IMR-90 (cell line): ENCODE results near the gene ANKS4B. TPM values are rescaled to one million over a fixed set of nuclear protein-coding genes. Genes with fewer than 3 reads are reported as not detected.

Source experiments
- ATAC-seq: fragments of 200-7000 bp; cut with Tn5 transposase; 2 replicates; pipeline ENCODE4 v1.9.1; 2020; ENCODE audit warnings: low read depth, mild to moderate bottlenecking, moderate library complexity
- BruUV-seq: library from RNA; stranded (reverse); fragments of 400-500 nt; replicated peaks from 2 replicates; lab custom pipeline; 2021; lab: Mats Ljungman, UMichigan
- CTCF ChIA-PET: fragments of 300-600 bp; formaldehyde crosslinking; extraction: SDS; loops from one replicate; lab custom pipeline; 2021; ENCODE audit warnings: antibody characterized with exemption; lab: Yijun Ruan, JAX
- POLR2A ChIA-PET: fragments of 300-600 bp; sonication (Branson Sonifier 250); formaldehyde crosslinking; loops from one replicate; lab custom pipeline; 2022; ENCODE audit warnings: antibody characterized with exemption; ENCODE audit not compliant: unreplicated experiment; lab: Charles Lee
- DNase-seq: peaks from one replicate; pipeline ENCODE4 v3.0.0; 2013
- H2AFZ ChIP-seq: replicated peaks from 2 replicates; pipeline ENCODE3; 2013; ENCODE audit warnings: low read length, mild to moderate bottlenecking; ENCODE audit not compliant: poor library complexity
- H2AK5ac ChIP-seq: 2 replicates; pipeline ENCODE4 v1.6.1; 2013; ENCODE audit warnings: low read depth, low read length, inconsistent platforms
- H2AK9ac ChIP-seq: replicated peaks from 2 replicates; pipeline ENCODE3; 2013; ENCODE audit warnings: mild to moderate bottlenecking, low read depth, low read length, moderate library complexity; ENCODE audit not compliant: poor library complexity
- H2BK120ac ChIP-seq: 2 replicates; pipeline ENCODE4 v1.6.1; 2013; ENCODE audit warnings: low read depth, low read length, inconsistent platforms
- H2BK15ac ChIP-seq: 3 replicates; pipeline ENCODE4 v1.6.1; 2013; ENCODE audit warnings: low read depth, low read length, inconsistent platforms
- H2BK20ac ChIP-seq: 2 replicates; pipeline ENCODE4 v1.6.1; 2013; ENCODE audit warnings: low read depth, mild to moderate bottlenecking, inconsistent platforms, low read length, moderate library complexity
- H2BK5ac ChIP-seq: 2 replicates; pipeline ENCODE4 v1.6.1; 2013; ENCODE audit warnings: mild to moderate bottlenecking, low read depth, low read length, inconsistent platforms; ENCODE audit not compliant: poor library complexity, severe bottlenecking
- H3K14ac ChIP-seq: replicated peaks from 2 replicates; pipeline ENCODE4 v1.6.1; 2013; ENCODE audit warnings: low read depth, low read length, inconsistent platforms
- H3K18ac ChIP-seq: 2 replicates; pipeline ENCODE4 v1.6.1; 2013; ENCODE audit warnings: low read depth, low read length, control low read depth
- H3K23ac ChIP-seq: 2 replicates; pipeline ENCODE4 v1.6.1; 2013; ENCODE audit warnings: low read depth, low read length, inconsistent platforms
- H3K27ac ChIP-seq: 2 replicates; pipeline ENCODE4 v1.5.1; 2013; ENCODE audit warnings: mild to moderate bottlenecking, control low read depth, low read length; ENCODE audit not compliant: insufficient read depth
- H3K27me3 ChIP-seq: 2 replicates; pipeline ENCODE4 v1.6.1; 2013; ENCODE audit warnings: low read length; ENCODE audit not compliant: control insufficient read depth, insufficient read depth
- H3K36me3 ChIP-seq: 2 replicates; pipeline ENCODE4 v1.6.1; 2013; ENCODE audit warnings: low read length, mixed read lengths; ENCODE audit not compliant: control insufficient read depth, insufficient read depth
- H3K4ac ChIP-seq: 2 replicates; pipeline ENCODE4 v1.6.1; 2013; ENCODE audit warnings: low read depth, low read length, inconsistent platforms
- H3K4me1 ChIP-seq: 2 replicates; pipeline ENCODE4 v1.6.1; 2013; ENCODE audit warnings: low read length, mixed read lengths; ENCODE audit not compliant: control insufficient read depth, insufficient read depth
- H3K4me2 ChIP-seq: 2 replicates; pipeline ENCODE4 v1.6.1; 2013; ENCODE audit warnings: low read depth, mild to moderate bottlenecking, control low read depth, low read length, moderate library complexity
- H3K4me3 ChIP-seq: 2 replicates; pipeline ENCODE4 v1.5.1; 2013; ENCODE audit warnings: low read depth, mild to moderate bottlenecking, control low read depth, low read length, moderate library complexity; ENCODE audit not compliant: insufficient read depth
- H3K56ac ChIP-seq: 2 replicates; pipeline ENCODE4 v1.6.1; 2013; ENCODE audit warnings: low read length, inconsistent platforms; ENCODE audit not compliant: insufficient read depth; ENCODE audit errors: extremely low read depth
- H3K79me1 ChIP-seq, 2 experiments: 2 replicates each; pipeline ENCODE4 v1.6.1; 2013; ENCODE audit warnings: low read length in 2 of 2, inconsistent platforms in 1 of 2, low read depth in 1 of 2
- H3K9ac ChIP-seq: 2 replicates; pipeline ENCODE4 v1.6.1; 2013; ENCODE audit warnings: low read depth, low read length, control low read depth
- H3K9me1 ChIP-seq: 2 replicates; pipeline ENCODE4 v1.6.1; 2013; ENCODE audit warnings: low read length, inconsistent platforms; ENCODE audit not compliant: insufficient read depth
- H3K9me3 ChIP-seq: 2 replicates; pipeline ENCODE4 v1.6.1; 2013; ENCODE audit warnings: low read length; ENCODE audit not compliant: control insufficient read depth, insufficient read depth
- H4K20me1 ChIP-seq: 2 replicates; pipeline ENCODE4 v1.6.1; 2013; ENCODE audit warnings: low read length, inconsistent platforms; ENCODE audit not compliant: insufficient read depth
- H4K5ac ChIP-seq: 2 replicates; pipeline ENCODE4 v1.6.1; 2013; ENCODE audit warnings: mild to moderate bottlenecking, low read depth, low read length, control low read depth
- H4K8ac ChIP-seq, 2 experiments: 2 replicates each; pipeline ENCODE4 v1.6.1; 2013; ENCODE audit warnings: low read depth in 2 of 2, low read length in 2 of 2, control low read depth in 1 of 2, inconsistent platforms in 1 of 2
- H4K91ac ChIP-seq: 2 replicates; pipeline ENCODE4 v1.6.1; 2013; ENCODE audit warnings: low read depth, low read length, inconsistent platforms; ENCODE audit not compliant: insufficient read depth
- BHLHE40 ChIP-seq: fragments of 150-350 bp; IDR thresholded peaks from 2 replicates; pipeline ENCODE4 v1.6.1; 2016; ENCODE audit warnings: mild to moderate bottlenecking, low read depth, low read length
- CEBPB ChIP-seq: IDR thresholded peaks from 2 replicates; pipeline ENCODE4 v1.6.1; 2012; ENCODE audit warnings: low read depth, low read length, improper control_type of control experiment
- CHD1 ChIP-seq: IDR thresholded peaks from 2 replicates; pipeline ENCODE4 v1.6.1; 2012; ENCODE audit warnings: low read depth, low read length, improper control_type of control experiment
- CTCF ChIP-seq: conservative IDR thresholded peaks from 2 replicates; pipeline ENCODE4 v1.5.1; 2012; ENCODE audit warnings: mild to moderate bottlenecking, low read depth, low read length, improper control_type of control experiment
- ELK1 ChIP-seq: fragments of 150-350 bp; IDR thresholded peaks from 2 replicates; pipeline ENCODE4 v1.6.1; 2016; ENCODE audit warnings: low read depth, mild to moderate bottlenecking, low read length, moderate library complexity, borderline replicate concordance
- FOS ChIP-seq: fragments of 150-350 bp; IDR thresholded peaks from 2 replicates; pipeline ENCODE4 v1.6.1; 2016; ENCODE audit warnings: low read depth, low read length
- MAFK ChIP-seq: IDR thresholded peaks from 2 replicates; pipeline ENCODE4 v1.6.1; 2012; ENCODE audit warnings: low read depth, low read length, improper control_type of control experiment
- MAZ ChIP-seq: IDR thresholded peaks from 2 replicates; pipeline ENCODE4 v1.6.1; 2012; ENCODE audit warnings: low read depth, mild to moderate bottlenecking, low read length, improper control_type of control experiment, moderate library complexity, borderline replicate concordance
- MXI1 ChIP-seq: IDR thresholded peaks from 2 replicates; pipeline ENCODE4 v1.6.1; 2012; ENCODE audit warnings: low read depth, mild to moderate bottlenecking, low read length, moderate library complexity, borderline replicate concordance
- NFE2L2 ChIP-seq: fragments of 150-350 bp; IDR thresholded peaks from 2 replicates; pipeline ENCODE4 v1.6.1; 2016; ENCODE audit warnings: low read depth, mild to moderate bottlenecking, low read length
- POLR2A ChIP-seq: IDR thresholded peaks from 2 replicates; pipeline ENCODE4 v1.6.1; 2012; ENCODE audit warnings: mild to moderate bottlenecking, low read depth, low read length
- RAD21 ChIP-seq: IDR thresholded peaks from 2 replicates; pipeline ENCODE4 v1.6.1; 2012; ENCODE audit warnings: low read length, improper control_type of control experiment
- RCOR1 ChIP-seq: IDR thresholded peaks from 2 replicates; pipeline ENCODE4 v1.6.1; 2012; ENCODE audit warnings: mild to moderate bottlenecking, low read length, improper control_type of control experiment; ENCODE audit not compliant: insufficient replicate concordance
- RFX5 ChIP-seq: IDR thresholded peaks from 2 replicates; pipeline ENCODE4 v1.8.0; 2012; ENCODE audit warnings: low read depth, mild to moderate bottlenecking, low read length, moderate library complexity
- SMC3 ChIP-seq: fragments of 150-350 bp; IDR thresholded peaks from 2 replicates; pipeline ENCODE4 v1.6.1; 2016; ENCODE audit warnings: low read depth, mild to moderate bottlenecking, antibody characterized with exemption, low read length, moderate library complexity
- USF2 ChIP-seq: fragments of 150-350 bp; IDR thresholded peaks from 2 replicates; pipeline ENCODE4 v1.6.1; 2017; ENCODE audit warnings: mild to moderate bottlenecking, antibody characterized with exemption, low read length, low read depth
- WGBS, 2 experiments: methylation state at CpG; one replicate each; pipeline versions ENCODE4 v1.1.5 to v1.1.7; 2013; ENCODE audit warnings: missing lambda C conversion rate in 2 of 2; ENCODE audit not compliant: insufficient read length in 1 of 2; ENCODE audit errors: extremely low coverage in 2 of 2; 5-methylcytosine and 5-hydroxymethylcytosine counted together
- dilution Hi-C: fragments of 300-500 bp; cut with HindIII; formaldehyde crosslinking; loops from one replicate; pipeline ENCODE4 v1.14.3; 2018; ENCODE audit warnings: low sequenced_read_pairs; ENCODE audit not compliant: unreplicated experiment
- in situ Hi-C: fragments of 300-500 bp; cut with MboI; formaldehyde crosslinking; loops from 3 replicates; pipeline ENCODE4 v1.14.3; 2019; ENCODE audit warnings: low sequenced_read_pairs, inconsistent platforms, mixed read lengths
- intact Hi-C: fragments of 100-400 bp; cut with micrococcal nuclease; formaldehyde crosslinking; loops from 2 replicates; pipeline ENCODE4 v1.10.0; 2022
- polyA plus RNA-seq, 3 experiments: library from polyadenylated mRNA; depleted of rRNA; stranded (reverse); fragments of >200 nt; gene quantifications; 2 replicates each; pipeline ENCODE4 v1.2.3, GENCODE V29; 2012; ENCODE audit warnings: low replicate concordance in 1 of 3
- total RNA-seq: library from RNA; depleted of rRNA; stranded (reverse); fragments of >200 nt; gene quantifications from 2 replicates; pipeline ENCODE4 v1.2.3, GENCODE V29; 2012

The ANKS4B gene
- total and polyA plus RNA-seq, 2 of the 4 experiments (the other 2 are of a cell fraction) = not detected

- dilution Hi-C loops = no loop called here
- CTCF ChIA-PET = no interaction called here
- intact Hi-C loops = loop anchor here (5.0 to 10.0 kb wide), 2 partner anchors 125 to 1413 kb away; partner anchors contain the start of gene LDAF1
Observed at GRCh38 chr16:21281698-21282389, 48.3 kb downstream of the ANKS4B start.

More at GRCh38 chr16:21281698-21282389, 48.3 kb downstream of the ANKS4B start:
- BruUV-seq = no TSS peak
- Histone ChIP-seq H3K27ac (no peak overlapping the region), H2BK15ac (no peak overlapping the region), H3K27me3 (peaks cover 60% of the 10 kb centered on the region), H3K23ac (no peak overlapping the region), H3K9ac (no peak overlapping the region), H4K20me1 (0 out of 2 replicates have a peak, but pooled peaks cover 3% of the 10 kb centered on the region), H3K9me1 (no peaks in the 10 kb centered on the region), H3K36me3 (no peaks in the 10 kb centered on the region), H3K9me3 (peaks cover 3% of the 10 kb centered on the region; the same call in 1 of the 2 replicates), H3K4me1 (no peaks in the 10 kb centered on the region), H4K8ac (no peak overlapping the region), H2AK5ac (no peak overlapping the region), H3K56ac (no peak overlapping the region), H2AFZ (no peak overlapping the region), H2BK120ac (no peak overlapping the region), H3K4me2 (no peak overlapping the region), H4K5ac (no peak overlapping the region), H3K4ac (no peak overlapping the region), H2BK5ac (no peak overlapping the region), H3K79me1 (no peaks in the 10 kb centered on the region), H3K14ac (no peak overlapping the region), H4K91ac (no peak overlapping the region), H3K4me3 (no peak overlapping the region), H2BK20ac (no peak overlapping the region), H2AK9ac (no peak overlapping the region), H3K18ac (no peak overlapping the region)
- TF ChIP-seq MAFK = no peak
- no peak for TF ChIP-seq BHLHE40
- TF ChIP-seq USF2 = no peak
- TF ChIP-seq CTCF = no peak
- no peak for TF ChIP-seq SMC3
- no peak for TF ChIP-seq MXI1
- TF ChIP-seq RAD21 = no peak
- TF ChIP-seq RCOR1 = no peak
- no peak for TF ChIP-seq CHD1
- no peak for TF ChIP-seq MAZ
- no peak for TF ChIP-seq RFX5
- no peak for TF ChIP-seq FOS
- TF ChIP-seq ELK1 = no peak
- TF ChIP-seq NFE2L2 = no peak
- no peak for TF ChIP-seq POLR2A
- no peak for TF ChIP-seq CEBPB
- in situ Hi-C loops = no loop called here
- no CpG with 5 or more reads among the region's 7 CpGs for WGBS, 2 experiments
- POLR2A ChIA-PET = no interaction called here
- no peak for ATAC-seq
- DNase-seq = no peak
